ENCODE data around the gene NME4. TPM values are rescaled to one million over a fixed set of nuclear protein-coding genes. Genes with fewer than 3 reads are reported as not detected.

NME4 gene
- total RNA-seq, 2 experiments from 2014 or later: 25.0 TPM

DNA sequence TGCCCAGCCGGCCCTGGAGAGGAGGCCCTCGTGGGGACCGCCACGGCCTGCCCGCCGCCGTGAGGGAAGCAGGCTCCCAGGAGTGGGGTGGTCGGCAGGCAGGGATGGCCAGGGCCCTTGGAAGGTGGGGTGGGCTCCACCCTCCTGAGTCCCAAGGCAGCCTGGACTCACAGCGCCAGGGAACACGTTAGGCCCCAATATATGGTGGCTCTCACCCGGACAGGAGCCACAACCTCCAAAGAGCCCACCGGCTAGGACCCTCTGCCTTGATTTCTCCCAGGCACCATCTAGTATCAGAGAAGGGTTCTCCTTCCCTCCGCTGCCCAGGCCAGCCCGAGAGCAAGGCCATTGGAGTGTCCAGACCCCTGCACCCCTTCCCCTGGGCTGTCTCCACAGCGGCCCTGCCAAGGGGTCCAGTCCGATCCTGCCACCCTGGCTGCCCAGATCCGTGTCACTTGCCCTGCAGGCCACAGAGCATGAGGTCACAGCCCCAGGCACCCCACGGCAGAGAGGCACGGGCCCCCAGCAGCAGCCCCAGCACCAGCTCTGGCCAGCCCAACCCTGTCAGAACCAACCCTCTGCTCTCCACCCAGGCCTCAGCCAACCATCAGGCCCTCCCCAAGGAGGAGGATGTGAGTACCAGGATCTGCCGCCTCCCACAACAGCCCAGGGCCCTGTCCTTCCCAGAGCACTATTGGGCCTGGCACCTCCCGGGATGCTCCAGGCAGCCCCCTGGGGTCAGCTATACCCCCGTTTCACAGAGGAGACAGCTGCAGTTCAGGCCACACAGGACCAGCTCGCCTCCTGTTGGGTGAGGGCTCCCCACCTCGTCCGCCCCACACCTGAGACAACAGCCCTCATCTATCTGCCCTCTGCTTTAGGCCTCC, 43.4 kb upstream of the NME4 start:
- H3K27ac ChIP-seq (ENCODE audit: low read depth, low read length, poor library complexity, severe bottlenecking): no peak overlapping the region
- no TSS peak for BruUV-seq (replicated peaks)
- TF ChIP-seq EZH2phosphoT487 (IDR thresholded peaks at IDR 0.05; ENCODE audit: borderline replicate concordance, low read depth, low read length): no peak
- TF ChIP-seq, protein P1, sequence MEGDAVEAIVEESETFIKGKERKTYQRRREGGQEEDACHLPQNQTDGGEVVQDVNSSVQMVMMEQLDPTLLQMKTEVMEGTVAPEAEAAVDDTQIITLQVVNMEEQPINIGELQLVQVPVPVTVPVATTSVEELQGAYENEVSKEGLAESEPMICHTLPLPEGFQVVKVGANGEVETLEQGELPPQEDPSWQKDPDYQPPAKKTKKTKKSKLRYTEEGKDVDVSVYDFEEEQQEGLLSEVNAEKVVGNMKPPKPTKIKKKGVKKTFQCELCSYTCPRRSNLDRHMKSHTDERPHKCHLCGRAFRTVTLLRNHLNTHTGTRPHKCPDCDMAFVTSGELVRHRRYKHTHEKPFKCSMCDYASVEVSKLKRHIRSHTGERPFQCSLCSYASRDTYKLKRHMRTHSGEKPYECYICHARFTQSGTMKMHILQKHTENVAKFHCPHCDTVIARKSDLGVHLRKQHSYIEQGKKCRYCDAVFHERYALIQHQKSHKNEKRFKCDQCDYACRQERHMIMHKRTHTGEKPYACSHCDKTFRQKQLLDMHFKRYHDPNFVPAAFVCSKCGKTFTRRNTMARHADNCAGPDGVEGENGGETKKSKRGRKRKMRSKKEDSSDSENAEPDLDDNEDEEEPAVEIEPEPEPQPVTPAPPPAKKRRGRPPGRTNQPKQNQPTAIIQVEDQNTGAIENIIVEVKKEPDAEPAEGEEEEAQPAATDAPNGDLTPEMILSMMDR (conservative IDR thresholded peaks at IDR 0.05; ENCODE audit: low read length): no peak

DNA sequence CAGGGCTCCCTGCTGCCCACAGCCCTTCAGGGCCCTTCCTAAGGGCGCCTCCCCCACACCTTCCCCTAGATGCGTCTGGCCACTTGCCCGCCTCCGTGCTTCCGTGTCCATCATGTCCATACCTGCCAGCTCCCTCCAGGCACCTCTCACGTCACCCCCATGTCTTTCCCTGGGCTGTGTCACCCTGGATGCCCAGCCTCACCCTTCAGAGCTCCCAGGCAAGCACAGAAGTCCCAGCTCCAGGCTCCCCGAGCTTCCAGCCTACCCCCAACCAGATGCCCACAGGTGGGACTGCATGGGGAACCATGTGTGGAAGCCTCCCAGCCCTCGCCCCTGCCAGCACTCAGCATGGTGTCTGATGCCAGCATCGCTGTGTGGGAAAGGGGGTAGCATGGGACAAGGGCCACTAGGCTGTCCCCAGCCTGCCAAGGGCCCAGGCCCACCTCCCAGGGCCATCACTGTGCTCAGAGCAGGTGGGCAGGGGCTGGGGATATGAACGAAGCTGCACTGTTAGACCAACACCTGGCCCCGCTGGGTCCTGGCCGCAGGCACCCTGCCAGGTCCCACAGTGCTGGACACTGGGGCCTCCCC, 42.6 kb upstream of the NME4 start:
- Histone ChIP-seq H3K4me2 (ENCODE audit: low read length) (no peak overlapping the region), H4K20me1 (ENCODE audit: insufficient read depth, low read length) (no peaks in the 10 kb centered on the region), H3K36me3 (ENCODE audit: insufficient read depth, low read length) (peaks cover 12% of the 10 kb centered on the region), H3K27ac (ENCODE audit: low read depth, low read length, poor library complexity, severe bottlenecking) (no peak overlapping the region), H2AFZ (ENCODE audit: low read length) (no peak overlapping the region), H3K4me3 (ENCODE audit: low read depth, low read length, poor library complexity, severe bottlenecking) (no peak overlapping the region), H3K4me1 (ENCODE audit: insufficient read depth, low read length, poor library complexity, severe bottlenecking) (peaks cover 18% of the 10 kb centered on the region), H3K79me2 (ENCODE audit: insufficient read depth, low read depth, low read length) (peaks cover 9% of the 10 kb centered on the region; the same call in 1 of the 2 replicates), H3K9me3 (ENCODE audit: low read length) (no peaks in the 10 kb centered on the region), H3K9me2 (ENCODE audit: insufficient read depth, low read length) (no peaks in the 10 kb centered on the region)
- ChIA-PET POLR2A (no interaction called here), CTCF (ENCODE audit: unreplicated experiment) (no interaction called here)
- no TSS peak for BruUV-seq (replicated peaks)
- intact Hi-C loops (cut with micrococcal nuclease; ENCODE audit: unreplicated experiment): no loop called here
- DNase-seq (ENCODE audit: low spot score): no peak
- no peak for TF ChIP-seq EZH2phosphoT487 (IDR thresholded peaks at IDR 0.05; ENCODE audit: borderline replicate concordance, low read depth, low read length)
- TF ChIP-seq, protein P1 (conservative IDR thresholded peaks at IDR 0.05; ENCODE audit: low read length): no peak

More for the DNA sequence above, 43.4 kb upstream of the NME4 start:
- Histone ChIP-seq H4K20me1 (ENCODE audit: insufficient read depth, low read length) (no peaks in the 10 kb centered on the region), H3K4me1 (ENCODE audit: insufficient read depth, low read length, poor library complexity, severe bottlenecking) (peaks cover 22% of the 10 kb centered on the region), H3K4me2 (ENCODE audit: low read length) (peak overlapping the region; percentile 70), H3K9me3 (ENCODE audit: low read length) (no peaks in the 10 kb centered on the region), H3K4me3 (ENCODE audit: low read depth, low read length, poor library complexity, severe bottlenecking) (peak overlapping the region; percentile 62), H3K79me2 (ENCODE audit: insufficient read depth, low read depth, low read length) (peaks cover 9% of the 10 kb centered on the region; the same call in 1 of the 2 replicates), H3K9me2 (ENCODE audit: insufficient read depth, low read length) (no peaks in the 10 kb centered on the region), H3K36me3 (ENCODE audit: insufficient read depth, low read length) (peaks cover 12% of the 10 kb centered on the region), H2AFZ (ENCODE audit: low read length) (peak overlapping the region; percentile 43; the same call in 1 of the 2 replicates)
- ChIA-PET POLR2A (interaction anchor here (0.6 to 0.7 kb wide), 3 partner anchors 29 to 284 kb away, joined by 3 to 6 read pairs (median 4); no protein-coding TSS in a partner anchor), CTCF (ENCODE audit: unreplicated experiment) (interaction anchor here (0.6 to 0.9 kb wide), 4 partner anchors 9 to 119 kb away, joined by 3 to 5 read pairs (median 3); partner anchors contain the start of gene FAM234A)
- intact Hi-C loops (cut with micrococcal nuclease; ENCODE audit: unreplicated experiment): loop anchor here (1.0 to 2.0 kb wide), 2 partner anchors 30 to 119 kb away; partner anchors contain the start of gene FAM234A
- DNase-seq (ENCODE audit: low spot score): no peak

All from OCI-LY7 (cell line).